Stimulated activated memory B cell treated with anti-CD40 and anti-IgM and Interleukin-4, amounts not matched to agents 10 μg/mL and 1 μg/mL and 100 μg/mL, for 72 hours (primary cell): ENCODE results near the gene RIMS3.
"Not testable (repeated sequence)": the region's sequence is repeated elsewhere in the genome, so short reads cannot be mapped to it uniquely, and the experiment has no call there.

ENCODE experiments used
- ATAC-seq: fragments of 150-1000 bp; cut with Tn5 transposase; 2 replicates; pipeline ENCODE4 v1.10.0; 2021
- H3K27ac Mint-ChIP-seq: one replicate; pipeline ENCODE4 v1.8.0; 2022; ENCODE audit warnings: mild to moderate bottlenecking, mixed read lengths
- H3K27me3 Mint-ChIP-seq: one replicate; pipeline ENCODE4 v1.8.0; 2022; ENCODE audit warnings: mixed read lengths
- H3K36me3 Mint-ChIP-seq: one replicate; pipeline ENCODE4 v1.8.0; 2022; ENCODE audit warnings: mixed read lengths
- H3K4me1 Mint-ChIP-seq: one replicate; pipeline ENCODE4 v1.8.0; 2022; ENCODE audit warnings: mixed read lengths
- H3K4me3 Mint-ChIP-seq: one replicate; pipeline ENCODE4 v1.8.0; 2022; ENCODE audit warnings: mild to moderate bottlenecking, moderate library complexity, mixed read lengths
- H3K9me3 Mint-ChIP-seq: one replicate; pipeline ENCODE4 v1.8.0; 2022; ENCODE audit warnings: mixed read lengths

RIMS3 gene

DNA sequence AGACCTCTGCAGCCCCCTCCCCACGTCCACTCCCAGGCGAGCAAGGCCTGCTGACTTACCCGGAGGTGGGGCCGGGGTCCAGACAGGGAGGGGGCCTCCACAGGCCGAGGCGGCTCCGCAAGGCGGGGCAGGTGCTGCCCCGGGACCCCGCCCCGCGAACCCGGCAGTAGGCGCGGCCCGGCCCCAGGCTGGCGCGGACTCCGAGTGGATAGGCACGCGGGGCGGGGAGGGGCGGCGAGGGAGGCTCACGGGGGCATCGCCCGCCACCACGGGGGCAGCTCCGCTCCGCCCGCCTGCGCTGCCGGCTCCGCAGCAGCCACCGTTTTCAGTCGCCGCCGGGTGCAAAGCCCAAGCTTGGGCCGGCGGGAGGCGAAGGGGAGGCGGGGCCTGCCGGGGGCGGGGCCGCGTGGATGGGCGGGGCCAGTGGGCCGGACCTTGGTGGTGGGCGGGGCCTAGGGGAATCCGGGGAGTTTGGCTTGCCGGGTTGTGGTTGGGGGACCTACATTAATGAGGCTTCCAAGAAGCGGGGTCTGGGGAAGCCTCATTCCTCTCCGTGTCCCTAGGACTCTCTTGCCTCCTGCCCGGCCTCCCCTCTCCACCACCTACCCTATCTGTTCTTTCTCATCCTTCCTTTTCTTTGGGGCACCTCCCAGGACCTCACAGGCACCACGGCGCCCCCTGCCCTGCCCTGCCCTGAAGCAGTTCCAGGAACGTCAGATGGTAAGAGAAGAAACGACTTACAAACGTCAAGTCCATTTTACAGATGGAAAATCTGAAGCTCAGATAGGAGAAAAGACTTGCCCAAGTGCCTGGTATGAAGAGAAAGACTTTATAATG is at the start of gene RIMS3:
TSS of gene RIMS3 (minus strand) at position 348 of the 837 bp plus-strand sequence. CDS start 23,757 bp downstream, outside the sequence.
- peak within 1 kb of the TSS; percentile 85 for H3K4me3 Mint-ChIP-seq
- ATAC-seq, result peak; percentile 88
- H3K36me3 Mint-ChIP-seq, result no peaks in the 10 kb centered on the region
- no peaks in the 10 kb centered on the region for H3K27me3 Mint-ChIP-seq
- peaks cover 32% of the 10 kb centered on the region for H3K4me1 Mint-ChIP-seq
- H3K9me3 Mint-ChIP-seq, result no peaks in the 10 kb centered on the region
- H3K27ac Mint-ChIP-seq, result peak within 1 kb of the TSS; percentile 13

- peaks cover 61% of the 10 kb centered on the region for H3K4me1 Mint-ChIP-seq
- H3K36me3 Mint-ChIP-seq, result peaks cover 22% of the 10 kb centered on the region
- H3K4me3 Mint-ChIP-seq, result peak overlapping the region; percentile 38
- H3K9me3 Mint-ChIP-seq, result no peaks in the 10 kb centered on the region
- H3K27ac Mint-ChIP-seq, result peak overlapping the region; percentile 91
- no peaks in the 10 kb centered on the region for H3K27me3 Mint-ChIP-seq
- peak; percentile 61 for ATAC-seq
These were observed 47.5 kb upstream of the RIMS3 start for GRCh38 chr1:40712997-40713396.

GRCh38 chr1:40712405-40712944 is 47.0 kb upstream of the RIMS3 start:
- H3K4me1 Mint-ChIP-seq, result peaks cover 60% of the 10 kb centered on the region
- peak overlapping the region; percentile 91 for H3K27ac Mint-ChIP-seq
- no peak overlapping the region for H3K4me3 Mint-ChIP-seq
- no peak for ATAC-seq
- H3K9me3 Mint-ChIP-seq, result no peaks in the 10 kb centered on the region
- peaks cover 22% of the 10 kb centered on the region for H3K36me3 Mint-ChIP-seq
- H3K27me3 Mint-ChIP-seq, result no peaks in the 10 kb centered on the region

- H3K36me3 Mint-ChIP-seq, result peaks cover 20% of the 10 kb centered on the region
- H3K4me1 Mint-ChIP-seq, result peaks cover 57% of the 10 kb centered on the region
- H3K27ac Mint-ChIP-seq, result peak overlapping the region; percentile 91
- H3K9me3 Mint-ChIP-seq, result no peaks in the 10 kb centered on the region
- peak overlapping the region; percentile 93 for H3K4me3 Mint-ChIP-seq
- no peak for ATAC-seq
- no peaks in the 10 kb centered on the region for H3K27me3 Mint-ChIP-seq
These were observed 46.3 kb upstream of the RIMS3 start for GRCh38 chr1:40711465-40712404.

DNA sequence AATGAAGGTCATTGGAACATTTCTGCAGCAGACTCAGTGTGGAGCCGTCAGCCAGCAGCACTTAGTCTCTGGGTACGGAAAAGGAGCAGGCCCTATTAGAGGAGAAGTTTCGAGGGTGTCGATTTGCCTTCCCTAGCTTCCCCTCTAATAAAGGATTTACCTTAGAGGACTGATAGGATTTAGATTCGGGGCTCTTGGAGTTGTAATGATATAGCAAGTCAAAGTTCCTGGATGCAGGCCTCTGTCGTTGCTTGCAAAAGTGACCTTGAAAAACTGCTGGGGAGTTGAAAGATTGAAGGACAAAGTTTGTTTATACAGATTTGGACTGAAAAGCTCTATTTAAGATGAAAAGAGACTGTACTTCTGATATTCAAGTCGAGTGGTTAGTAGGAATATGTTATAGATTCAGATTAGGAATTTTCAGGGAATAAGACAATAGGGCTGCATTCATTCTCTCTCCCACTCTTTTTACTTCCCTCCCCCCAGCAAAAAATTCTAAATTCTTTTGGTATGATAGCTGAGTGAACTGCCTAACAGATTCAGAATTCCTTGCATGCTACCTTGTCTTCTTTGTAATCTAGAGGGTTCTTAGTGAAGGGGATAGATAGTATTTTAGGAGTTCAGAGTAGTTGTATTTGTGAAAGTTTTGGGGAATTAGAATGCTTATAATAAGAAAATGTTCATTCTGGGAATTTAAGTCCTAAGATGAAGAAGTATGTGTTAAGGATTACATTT is 45.3 kb upstream of the RIMS3 start:
- peak overlapping the region; percentile 91 for H3K27ac Mint-ChIP-seq
- H3K4me3 Mint-ChIP-seq, result peak overlapping the region; percentile 93
- H3K36me3 Mint-ChIP-seq, result peaks cover 18% of the 10 kb centered on the region
- no peak for ATAC-seq
- no peaks in the 10 kb centered on the region for H3K27me3 Mint-ChIP-seq
- no peaks in the 10 kb centered on the region for H3K9me3 Mint-ChIP-seq
- H3K4me1 Mint-ChIP-seq, result peaks cover 55% of the 10 kb centered on the region

DNA sequence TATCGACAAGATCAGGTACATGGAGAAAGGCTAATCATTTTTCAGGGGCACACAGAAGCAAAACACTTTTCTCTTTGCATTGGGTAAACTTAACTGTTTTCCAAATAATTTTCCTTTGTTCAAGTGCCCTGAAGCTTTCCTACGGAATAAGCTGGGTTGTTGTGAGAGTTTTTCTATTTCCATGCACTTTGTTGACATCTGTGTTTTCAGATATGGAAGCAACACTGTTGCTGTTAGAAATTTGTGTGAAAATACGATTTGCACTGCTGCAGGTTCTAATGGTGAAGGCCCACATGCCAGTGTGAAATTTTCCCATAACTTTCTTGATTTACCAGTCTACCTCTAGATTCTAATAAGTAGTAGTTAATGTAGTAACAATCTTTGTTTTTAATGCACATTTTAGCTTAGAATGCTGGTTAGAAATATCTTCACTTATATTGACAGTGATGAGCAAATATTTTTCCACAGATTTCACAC is 44.4 kb upstream of the RIMS3 start:
- Mint-ChIP-seq H3K27me3 (no peaks in the 10 kb centered on the region), H3K27ac (peak overlapping the region; percentile 91), H3K36me3 (peaks cover 18% of the 10 kb centered on the region), H3K9me3 (no peaks in the 10 kb centered on the region), H3K4me3 (peak overlapping the region; percentile 93), H3K4me1 (peaks cover 59% of the 10 kb centered on the region)
- no peak for ATAC-seq

- peak overlapping the region; percentile 91 for H3K27ac Mint-ChIP-seq
- no peaks in the 10 kb centered on the region for H3K9me3 Mint-ChIP-seq
- peaks cover 65% of the 10 kb centered on the region for H3K4me1 Mint-ChIP-seq
- ATAC-seq, result peak; percentile 98
- H3K36me3 Mint-ChIP-seq, result peaks cover 18% of the 10 kb centered on the region
- no peaks in the 10 kb centered on the region for H3K27me3 Mint-ChIP-seq
- H3K4me3 Mint-ChIP-seq, result peak overlapping the region; percentile 93
These were observed 43.8 kb upstream of the RIMS3 start for GRCh38 chr1:40709100-40709801.

- peaks cover 17% of the 10 kb centered on the region for H3K36me3 Mint-ChIP-seq
These were observed 43.2 kb upstream of the RIMS3 start for GRCh38 chr1:40708750-40709099.

GRCh38 chr1:40706626-40707025 is 41.1 kb upstream of the RIMS3 start:
- peaks cover 72% of the 10 kb centered on the region for H3K4me1 Mint-ChIP-seq
- no peaks in the 10 kb centered on the region for H3K27me3 Mint-ChIP-seq
- no peak overlapping the region for H3K27ac Mint-ChIP-seq
- peaks cover 7% of the 10 kb centered on the region for H3K36me3 Mint-ChIP-seq
- ATAC-seq, result no peak
- no peaks in the 10 kb centered on the region for H3K9me3 Mint-ChIP-seq
- no peak overlapping the region for H3K4me3 Mint-ChIP-seq

More at GRCh38 chr1:40708750-40709099, 43.2 kb upstream of the RIMS3 start:
- Mint-ChIP-seq H3K9me3 (no peaks in the 10 kb centered on the region), H3K4me1 (peaks cover 68% of the 10 kb centered on the region), H3K27ac (peak overlapping the region; percentile 91), H3K4me3 (peak overlapping the region; percentile 93), H3K27me3 (no peaks in the 10 kb centered on the region)
- ATAC-seq, result peak; percentile 89

DNA sequence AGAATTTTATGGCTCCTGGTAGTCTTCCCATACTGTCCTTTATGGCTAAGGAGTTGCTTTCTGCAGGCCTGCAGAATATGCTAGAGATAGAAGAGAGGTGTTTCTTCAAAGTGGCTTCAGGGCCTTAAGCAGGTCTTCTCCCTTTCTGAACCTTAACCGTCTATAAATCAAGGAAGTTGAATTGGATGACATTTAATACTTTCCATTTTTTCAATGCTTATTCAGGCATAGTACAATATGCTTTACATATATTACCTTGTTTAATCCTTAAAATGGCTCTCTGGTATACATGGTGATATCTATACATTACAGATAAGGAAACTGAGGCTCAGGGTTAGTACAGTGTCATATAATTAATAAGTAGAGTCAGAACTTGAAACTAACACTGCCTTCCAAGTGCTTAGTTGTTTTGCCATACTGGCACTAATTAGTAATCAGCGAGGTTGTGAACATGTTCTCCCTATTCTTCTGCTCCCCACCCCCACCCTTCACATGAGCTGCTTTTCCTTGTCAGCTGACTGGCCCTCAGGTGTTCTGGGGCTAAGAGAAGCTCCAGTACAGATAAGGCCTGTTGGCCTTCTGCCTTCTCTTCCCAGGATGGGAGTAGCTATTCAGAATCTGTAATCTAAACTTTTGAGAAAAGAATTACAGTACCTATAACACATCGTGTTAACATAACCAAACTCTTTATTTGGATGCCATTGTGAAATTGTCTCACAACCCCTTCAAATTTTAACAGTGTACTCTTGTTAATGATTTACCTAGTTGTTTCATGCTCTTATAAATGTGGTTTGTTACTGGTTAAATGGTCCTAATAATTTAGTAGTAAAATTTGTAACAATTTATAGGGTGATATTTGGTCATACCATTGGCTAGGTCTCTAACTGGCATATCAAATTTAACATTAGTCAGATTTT is 39.6 kb upstream of the RIMS3 start:
- no peak overlapping the region for H3K4me3 Mint-ChIP-seq
- peaks cover 68% of the 10 kb centered on the region for H3K4me1 Mint-ChIP-seq
- H3K27me3 Mint-ChIP-seq, result no peaks in the 10 kb centered on the region
- no peak for ATAC-seq
- no peaks in the 10 kb centered on the region for H3K9me3 Mint-ChIP-seq
- peaks cover 7% of the 10 kb centered on the region for H3K36me3 Mint-ChIP-seq
- H3K27ac Mint-ChIP-seq, result peak overlapping the region; percentile 88

DNA sequence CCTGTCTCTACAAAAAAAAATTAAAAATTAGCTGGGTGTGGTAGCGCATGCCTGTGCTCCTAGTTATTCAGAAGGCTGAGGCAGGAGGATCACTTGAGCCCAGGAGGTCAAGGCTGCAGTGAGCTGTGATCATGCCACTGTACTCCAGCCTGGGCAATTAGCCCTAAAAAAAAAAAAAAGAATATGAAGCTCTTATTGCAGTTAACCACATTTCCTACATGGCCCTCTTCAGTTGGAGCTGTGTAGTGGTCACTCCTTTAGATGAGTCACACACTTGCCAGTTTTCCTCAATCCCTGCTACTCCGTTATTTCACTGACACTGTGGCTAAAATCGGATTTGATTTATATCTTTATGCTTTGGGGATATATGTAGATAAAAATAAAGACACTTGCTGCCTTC is 37.8 kb upstream of the RIMS3 start:
- H3K4me1 Mint-ChIP-seq, result peaks cover 73% of the 10 kb centered on the region
- H3K27me3 Mint-ChIP-seq, result no peaks in the 10 kb centered on the region
- no peak overlapping the region for H3K4me3 Mint-ChIP-seq
- ATAC-seq, result no peak
- peaks cover 7% of the 10 kb centered on the region for H3K36me3 Mint-ChIP-seq
- H3K27ac Mint-ChIP-seq, result peak overlapping the region; percentile 88
- H3K9me3 Mint-ChIP-seq, result no peaks in the 10 kb centered on the region

DNA sequence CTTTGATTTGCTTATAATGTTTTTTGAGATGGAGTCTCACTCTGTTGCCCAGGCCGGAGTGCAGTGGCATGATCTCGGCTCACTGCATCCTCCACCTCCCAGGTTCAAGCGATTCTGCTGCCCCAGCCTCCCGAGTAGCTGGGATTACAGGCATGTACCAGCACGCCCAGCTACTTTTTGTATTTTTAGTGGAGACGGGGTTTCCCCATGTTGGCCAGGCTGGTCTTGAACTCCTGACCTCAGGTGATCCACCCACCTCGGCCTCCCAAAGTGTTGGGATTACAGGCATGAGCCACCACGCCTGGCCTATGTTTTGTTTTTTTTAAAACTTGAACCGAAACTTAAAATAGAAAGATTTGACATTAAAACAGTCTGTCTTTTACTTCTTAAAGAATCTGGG is 37.3 kb upstream of the RIMS3 start:
- ATAC-seq, H3K36me3 Mint-ChIP-seq, H3K27me3 Mint-ChIP-seq, H3K9me3 Mint-ChIP-seq: not testable (repeated sequence)
- H3K4me1 Mint-ChIP-seq, result peaks cover 72% of the 10 kb centered on the region
- peak overlapping the region; percentile 88 for H3K27ac Mint-ChIP-seq
- peak overlapping the region; percentile 29 for H3K4me3 Mint-ChIP-seq

- H3K4me1 Mint-ChIP-seq, result peaks cover 83% of the 10 kb centered on the region
- no peaks in the 10 kb centered on the region for H3K9me3 Mint-ChIP-seq
- ATAC-seq, result no peak
- H3K27ac Mint-ChIP-seq, result peak overlapping the region; percentile 88
- H3K36me3 Mint-ChIP-seq, result peaks cover 12% of the 10 kb centered on the region
- H3K27me3 Mint-ChIP-seq, result no peaks in the 10 kb centered on the region
- no peak overlapping the region for H3K4me3 Mint-ChIP-seq
These were observed 36.2 kb upstream of the RIMS3 start for GRCh38 chr1:40701684-40702083.
